ENCODE measurements around the gene ADAP1. TPM values are rescaled to one million over a fixed set of nuclear protein-coding genes. Genes with fewer than 3 reads are reported as not detected.

ADAP1 gene
- polyA plus RNA-seq, 1 donor (not counting 4 experiments of a cell fraction or from before 2014, with no cell fraction given) = 4.3 TPM

DNA sequence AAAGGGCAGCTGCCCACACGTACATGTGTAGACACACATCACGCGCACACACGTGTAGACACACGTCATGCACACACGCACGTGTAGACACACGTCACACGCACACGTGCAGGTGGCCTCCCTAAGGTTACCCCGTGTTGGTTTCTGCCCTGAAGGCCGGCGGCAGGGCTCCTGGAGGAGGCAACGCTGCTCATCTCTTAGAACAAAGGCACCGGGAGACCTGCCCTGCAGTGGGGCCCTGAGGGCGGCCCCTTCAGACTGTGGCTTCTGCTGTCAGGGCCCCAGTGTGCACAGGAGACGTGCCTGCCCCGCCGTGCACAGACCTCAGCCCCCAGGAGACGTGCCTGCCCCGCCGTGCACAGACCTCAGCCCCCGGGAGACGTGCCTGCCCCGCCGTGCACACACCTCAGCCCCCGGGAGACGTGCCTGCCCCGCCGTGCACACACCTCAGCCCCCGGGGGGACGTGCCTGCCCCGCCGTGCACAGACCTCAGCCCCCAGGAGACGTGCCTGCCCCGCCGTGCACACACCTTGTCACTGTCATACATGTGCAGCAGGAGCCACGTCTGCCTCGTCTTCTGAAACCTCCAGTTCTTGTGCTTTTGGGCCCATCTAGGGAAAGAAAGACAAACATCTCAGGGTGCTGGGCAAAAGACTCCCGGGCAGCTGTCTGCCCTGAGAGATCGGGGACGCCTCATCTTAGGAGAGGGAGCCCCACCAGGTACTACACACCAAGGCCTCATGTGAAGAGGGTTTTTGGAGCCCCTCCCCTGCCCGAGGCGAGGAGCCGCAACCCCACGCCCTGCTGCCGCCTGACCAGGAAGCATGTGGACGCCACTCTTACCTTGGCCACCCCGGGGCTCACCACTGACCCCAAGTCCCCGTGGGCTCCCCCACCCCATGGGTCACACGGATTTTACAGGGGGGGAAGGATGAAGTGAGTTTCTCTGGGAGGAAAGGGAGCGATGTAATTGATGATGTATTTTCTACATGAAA is 45.8 kb upstream of the ADAP1 start:
- no peak overlapping the region for H3K4me3 ChIP-seq (ENCODE audit: control insufficient read depth in 2 of 3, extremely low read depth in 1 of 3, insufficient read depth in 2 of 3, low read depth in 1 of 3, low read length in 3 of 3)
- H3K4me2 ChIP-seq (ENCODE audit: control insufficient read depth, extremely low read depth, insufficient read depth, low read depth, low read length) = no peak overlapping the region
- dilution Hi-C loops (cut with MboI; ENCODE audit: extremely low pct_ligation_motif_present, low sequenced_read_pairs) = no loop called here
- FAIRE-seq (no peak), DNase-seq (ENCODE audit: low read depth, low spot score) (no peak)
- H3K36me3 ChIP-seq (ENCODE audit: control insufficient read depth in 2 of 2, extremely low read depth in 1 of 2, insufficient read depth in 2 of 2, low read length in 2 of 2) = peaks cover 2 to 4% of the 10 kb centered on the region in 2 experiments
- H3K9me1 ChIP-seq (ENCODE audit: control insufficient read depth, extremely low read depth, insufficient read depth, low read length) = no peaks in the 10 kb centered on the region
- no peak overlapping the region for H2AFZ ChIP-seq (ENCODE audit: control insufficient read depth, low read length)
- H3K9me3 ChIP-seq (ENCODE audit: control insufficient read depth, low read depth, low read length) = no peaks in the 10 kb centered on the region
- H3K4me1 ChIP-seq (ENCODE audit: control insufficient read depth, extremely low read depth, insufficient read depth, low read length) = no peaks in the 10 kb centered on the region
- H3K79me2 ChIP-seq (ENCODE audit: control insufficient read depth, insufficient read depth, low read length) = no peaks in the 10 kb centered on the region
- H3K27ac ChIP-seq (ENCODE audit: control insufficient read depth, insufficient read depth, low read length) = no peak overlapping the region
- H4K20me1 ChIP-seq (ENCODE audit: control insufficient read depth, extremely low read depth, insufficient read depth, low read length) = no peaks in the 10 kb centered on the region
- no peaks in the 10 kb centered on the region for H3K27me3 ChIP-seq (ENCODE audit: control insufficient read depth, extremely low read depth, insufficient read depth, low read length)
- TF ChIP-seq, protein P1, sequence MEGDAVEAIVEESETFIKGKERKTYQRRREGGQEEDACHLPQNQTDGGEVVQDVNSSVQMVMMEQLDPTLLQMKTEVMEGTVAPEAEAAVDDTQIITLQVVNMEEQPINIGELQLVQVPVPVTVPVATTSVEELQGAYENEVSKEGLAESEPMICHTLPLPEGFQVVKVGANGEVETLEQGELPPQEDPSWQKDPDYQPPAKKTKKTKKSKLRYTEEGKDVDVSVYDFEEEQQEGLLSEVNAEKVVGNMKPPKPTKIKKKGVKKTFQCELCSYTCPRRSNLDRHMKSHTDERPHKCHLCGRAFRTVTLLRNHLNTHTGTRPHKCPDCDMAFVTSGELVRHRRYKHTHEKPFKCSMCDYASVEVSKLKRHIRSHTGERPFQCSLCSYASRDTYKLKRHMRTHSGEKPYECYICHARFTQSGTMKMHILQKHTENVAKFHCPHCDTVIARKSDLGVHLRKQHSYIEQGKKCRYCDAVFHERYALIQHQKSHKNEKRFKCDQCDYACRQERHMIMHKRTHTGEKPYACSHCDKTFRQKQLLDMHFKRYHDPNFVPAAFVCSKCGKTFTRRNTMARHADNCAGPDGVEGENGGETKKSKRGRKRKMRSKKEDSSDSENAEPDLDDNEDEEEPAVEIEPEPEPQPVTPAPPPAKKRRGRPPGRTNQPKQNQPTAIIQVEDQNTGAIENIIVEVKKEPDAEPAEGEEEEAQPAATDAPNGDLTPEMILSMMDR (optimal IDR thresholded peaks at IDR 0.05 in 1 of 3, IDR thresholded peaks at IDR 0.05 in 1 of 3, conservative IDR thresholded peaks at IDR 0.05 in 1 of 3; ENCODE audit: extremely low read depth in 1 of 3, insufficient read depth in 2 of 3, low read length in 3 of 3) = no peak
- no peak for TF ChIP-seq EZH2 (IDR thresholded peaks at IDR 0.05; ENCODE audit: low read length)
- H3K9ac ChIP-seq (ENCODE audit: control insufficient read depth, extremely low read depth, insufficient read depth, low read length) = no peak overlapping the region

DNA sequence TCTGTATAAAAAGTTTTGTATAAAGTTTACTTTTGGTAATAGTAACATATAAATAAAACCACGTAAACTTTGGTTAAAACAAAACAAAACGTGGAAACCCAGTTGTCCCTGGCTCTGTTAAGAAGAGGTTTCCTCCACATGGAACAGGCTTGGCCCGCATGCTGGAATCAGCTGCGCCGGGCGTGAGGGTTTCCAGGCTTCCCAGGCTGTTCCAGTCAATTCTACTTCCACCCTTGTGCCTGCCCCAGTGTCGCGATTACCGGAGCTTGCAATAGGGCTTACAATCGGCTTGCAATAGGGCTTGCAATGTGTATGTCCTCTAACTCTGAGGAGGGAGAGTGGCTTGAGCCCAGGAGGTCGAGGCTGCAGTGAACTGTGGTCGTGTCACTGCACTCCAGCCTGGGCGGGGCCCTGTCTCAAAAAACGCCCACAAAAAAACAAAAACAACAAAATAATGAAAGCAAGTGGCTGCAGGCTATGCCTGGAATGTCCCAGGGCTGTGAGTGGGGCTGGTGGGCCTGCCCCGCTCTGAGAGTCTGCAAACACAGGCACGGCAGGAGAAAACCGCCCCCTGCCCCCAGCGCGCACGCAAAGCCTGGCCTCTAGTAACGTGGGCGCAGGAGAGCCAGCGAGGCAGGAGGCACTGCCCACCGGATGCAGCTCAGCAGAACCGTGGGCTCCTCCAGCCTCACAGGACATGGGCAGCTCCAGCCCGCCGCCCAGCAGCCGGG is 44.8 kb upstream of the ADAP1 start:
- H3K9me1 ChIP-seq (ENCODE audit: control insufficient read depth, extremely low read depth, insufficient read depth, low read length) = no peaks in the 10 kb centered on the region
- H3K4me3 ChIP-seq (ENCODE audit: control insufficient read depth in 2 of 3, extremely low read depth in 1 of 3, insufficient read depth in 2 of 3, low read depth in 1 of 3, low read length in 3 of 3) = no peak overlapping the region
- H3K9me3 ChIP-seq (ENCODE audit: control insufficient read depth, low read depth, low read length) = no peaks in the 10 kb centered on the region
- no peak overlapping the region for H3K9ac ChIP-seq (ENCODE audit: control insufficient read depth, extremely low read depth, insufficient read depth, low read length)
- peaks cover 3 to 4% of the 10 kb centered on the region in 2 experiments for H3K36me3 ChIP-seq (ENCODE audit: control insufficient read depth in 2 of 2, extremely low read depth in 1 of 2, insufficient read depth in 2 of 2, low read length in 2 of 2)
- no peak overlapping the region for H2AFZ ChIP-seq (ENCODE audit: control insufficient read depth, low read length)
- TF ChIP-seq, protein P1 (optimal IDR thresholded peaks at IDR 0.05 in 1 of 3, IDR thresholded peaks at IDR 0.05 in 1 of 3, conservative IDR thresholded peaks at IDR 0.05 in 1 of 3; ENCODE audit: extremely low read depth in 1 of 3, insufficient read depth in 2 of 3, low read length in 3 of 3) = no peak
- TF ChIP-seq EZH2 (IDR thresholded peaks at IDR 0.05; ENCODE audit: low read length) = no peak
- DNase-seq (ENCODE audit: low read depth, low spot score) (no peak), FAIRE-seq (no peak)
- no peaks in the 10 kb centered on the region for H3K27me3 ChIP-seq (ENCODE audit: control insufficient read depth, extremely low read depth, insufficient read depth, low read length)
- dilution Hi-C loops (cut with MboI; ENCODE audit: extremely low pct_ligation_motif_present, low sequenced_read_pairs) = no loop called here
- H3K4me1 ChIP-seq (ENCODE audit: control insufficient read depth, extremely low read depth, insufficient read depth, low read length) = no peaks in the 10 kb centered on the region
- no peak overlapping the region for H3K27ac ChIP-seq (ENCODE audit: control insufficient read depth, insufficient read depth, low read length)
- H3K79me2 ChIP-seq (ENCODE audit: control insufficient read depth, insufficient read depth, low read length) = no peaks in the 10 kb centered on the region
- no peaks in the 10 kb centered on the region for H4K20me1 ChIP-seq (ENCODE audit: control insufficient read depth, extremely low read depth, insufficient read depth, low read length)
- H3K4me2 ChIP-seq (ENCODE audit: control insufficient read depth, extremely low read depth, insufficient read depth, low read depth, low read length) = no peak overlapping the region

Measured in keratinocyte (primary cell).